ENCODE results near the gene NCOA5.
A peak's percentile ranks its signal among the peaks of the same experiment; 100 is the strongest.

Gene NCOA5

GRCh38 chr20:46034039-46034438 is 55.7 kb downstream of the NCOA5 start:
- no peak for DNase-seq

- DNase-seq, result no peak
These were observed 58.0 kb downstream of the NCOA5 start for GRCh38 chr20:46031701-46032254.

GRCh38 chr20:46031014-46031569 is 58.7 kb downstream of the NCOA5 start:
- DNase-seq, result no peak

- no peak for DNase-seq
These were observed 59.3 kb downstream of the NCOA5 start for GRCh38 chr20:46030284-46031013.

- DNase-seq, result no peak
These were observed 60.9 kb downstream of the NCOA5 start, which contains the start of gene SLC12A5 for GRCh38 chr20:46028772-46029371. TSS of gene SLC12A5 (plus strand) at chr20:46029215. CDS start at chr20:46029345, 130 bp downstream.

GRCh38 chr20:46028110-46028509 is 61.7 kb downstream of the NCOA5 start:
- no peak for DNase-seq

- DNase-seq, result no peak
These were observed 62.4 kb downstream of the NCOA5 start for GRCh38 chr20:46027245-46027853.

- no peak for DNase-seq
These were observed 64.4 kb downstream of the NCOA5 start for GRCh38 chr20:46025376-46025783.

- no peak for DNase-seq
These were observed 65.8 kb downstream of the NCOA5 start for GRCh38 chr20:46023999-46024398.

- no peak for DNase-seq
These were observed 66.6 kb downstream of the NCOA5 start for GRCh38 chr20:46023148-46023484.

- peak; percentile 80 for DNase-seq
These were observed 67.2 kb downstream of the NCOA5 start for GRCh38 chr20:46022411-46023147.

- peak; percentile 38 for DNase-seq
These were observed 68.1 kb downstream of the NCOA5 start for GRCh38 chr20:46021361-46022359.

GRCh38 chr20:46020555-46020954 is 69.2 kb downstream of the NCOA5 start:
- no peak for DNase-seq

- no peak for DNase-seq
These were observed 71.2 kb downstream of the NCOA5 start for GRCh38 chr20:46018611-46019010.

GRCh38 chr20:46018112-46018511 is 71.7 kb downstream of the NCOA5 start:
- no peak for DNase-seq

GRCh38 chr20:46017272-46017671 is 72.5 kb downstream of the NCOA5 start:
- DNase-seq, result no peak

- no peak for DNase-seq
These were observed 75.0 kb downstream of the NCOA5 start for GRCh38 chr20:46014517-46015396.

- peak; percentile 67 for DNase-seq
These were observed 75.8 kb downstream of the NCOA5 start for GRCh38 chr20:46013829-46014516.

GRCh38 chr20:46013322-46013828 is 76.4 kb downstream of the NCOA5 start:
- DNase-seq, result no peak

- no peak for DNase-seq
These were observed 76.8 kb downstream of the NCOA5 start for GRCh38 chr20:46012921-46013320.

Measured in stimulated activated CD4-positive, alpha-beta T cell treated with anti-CD3 and anti-CD28 coated beads, Interleukin-12 subunit alpha, Interleukin-12 subunit beta, amount 100 ng/mL, for 4 hours (primary cell).